ENCODE results near the gene SLC30A1. TPM values are rescaled to one million over a fixed set of nuclear protein-coding genes. Genes with fewer than 3 reads are reported as not detected.

SLC30A1 gene
- total RNA-seq, 2 donors from 2014 or later: 12.5 to 22.0 TPM

DNA sequence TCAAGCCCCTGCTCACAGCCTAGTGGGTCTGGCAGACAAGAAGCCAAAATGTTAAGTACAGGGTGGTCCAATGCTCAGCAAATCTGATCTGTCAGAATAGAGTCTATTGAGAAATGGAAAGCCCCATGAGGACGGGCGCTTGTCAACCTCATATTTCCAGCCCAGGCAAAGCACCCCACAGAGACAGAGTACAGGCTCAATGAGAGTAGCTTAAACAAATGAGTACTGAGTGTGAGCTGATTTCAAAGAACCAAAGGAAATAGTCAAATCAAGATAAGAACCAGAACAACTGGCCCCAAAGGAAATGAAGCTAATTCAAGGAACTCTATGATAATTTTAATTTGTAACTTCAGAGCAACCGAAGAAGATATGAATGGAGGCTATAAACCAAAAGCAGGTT is 44.6 kb upstream of the SLC30A1 start:
- WGBS: 67% methylated on average over 3 of the region's 3 CpGs
- H3K36me3 ChIP-seq: no peaks in the 10 kb centered on the region
- no peaks in the 10 kb centered on the region for H3K9me3 ChIP-seq
- TF ChIP-seq, protein P1, sequence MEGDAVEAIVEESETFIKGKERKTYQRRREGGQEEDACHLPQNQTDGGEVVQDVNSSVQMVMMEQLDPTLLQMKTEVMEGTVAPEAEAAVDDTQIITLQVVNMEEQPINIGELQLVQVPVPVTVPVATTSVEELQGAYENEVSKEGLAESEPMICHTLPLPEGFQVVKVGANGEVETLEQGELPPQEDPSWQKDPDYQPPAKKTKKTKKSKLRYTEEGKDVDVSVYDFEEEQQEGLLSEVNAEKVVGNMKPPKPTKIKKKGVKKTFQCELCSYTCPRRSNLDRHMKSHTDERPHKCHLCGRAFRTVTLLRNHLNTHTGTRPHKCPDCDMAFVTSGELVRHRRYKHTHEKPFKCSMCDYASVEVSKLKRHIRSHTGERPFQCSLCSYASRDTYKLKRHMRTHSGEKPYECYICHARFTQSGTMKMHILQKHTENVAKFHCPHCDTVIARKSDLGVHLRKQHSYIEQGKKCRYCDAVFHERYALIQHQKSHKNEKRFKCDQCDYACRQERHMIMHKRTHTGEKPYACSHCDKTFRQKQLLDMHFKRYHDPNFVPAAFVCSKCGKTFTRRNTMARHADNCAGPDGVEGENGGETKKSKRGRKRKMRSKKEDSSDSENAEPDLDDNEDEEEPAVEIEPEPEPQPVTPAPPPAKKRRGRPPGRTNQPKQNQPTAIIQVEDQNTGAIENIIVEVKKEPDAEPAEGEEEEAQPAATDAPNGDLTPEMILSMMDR (IDR thresholded peaks at IDR 0.05): no peak
- TF ChIP-seq POLR2A (IDR thresholded peaks at IDR 0.05) (no peak), POLR2AphosphoS5 (IDR thresholded peaks at IDR 0.05) (no peak)
- H3K4me3 ChIP-seq: no peak overlapping the region
- intact Hi-C loops (cut with DNase I): no loop called here
- no peak overlapping the region for H3K27ac ChIP-seq
- no peak for DNase-seq (ENCODE audit: low spot score)
- H3K4me1 ChIP-seq (replicated peaks): no peaks in the 10 kb centered on the region
- H3K27me3 ChIP-seq (replicated peaks; ENCODE audit: insufficient read depth): no peaks in the 10 kb centered on the region

DNA sequence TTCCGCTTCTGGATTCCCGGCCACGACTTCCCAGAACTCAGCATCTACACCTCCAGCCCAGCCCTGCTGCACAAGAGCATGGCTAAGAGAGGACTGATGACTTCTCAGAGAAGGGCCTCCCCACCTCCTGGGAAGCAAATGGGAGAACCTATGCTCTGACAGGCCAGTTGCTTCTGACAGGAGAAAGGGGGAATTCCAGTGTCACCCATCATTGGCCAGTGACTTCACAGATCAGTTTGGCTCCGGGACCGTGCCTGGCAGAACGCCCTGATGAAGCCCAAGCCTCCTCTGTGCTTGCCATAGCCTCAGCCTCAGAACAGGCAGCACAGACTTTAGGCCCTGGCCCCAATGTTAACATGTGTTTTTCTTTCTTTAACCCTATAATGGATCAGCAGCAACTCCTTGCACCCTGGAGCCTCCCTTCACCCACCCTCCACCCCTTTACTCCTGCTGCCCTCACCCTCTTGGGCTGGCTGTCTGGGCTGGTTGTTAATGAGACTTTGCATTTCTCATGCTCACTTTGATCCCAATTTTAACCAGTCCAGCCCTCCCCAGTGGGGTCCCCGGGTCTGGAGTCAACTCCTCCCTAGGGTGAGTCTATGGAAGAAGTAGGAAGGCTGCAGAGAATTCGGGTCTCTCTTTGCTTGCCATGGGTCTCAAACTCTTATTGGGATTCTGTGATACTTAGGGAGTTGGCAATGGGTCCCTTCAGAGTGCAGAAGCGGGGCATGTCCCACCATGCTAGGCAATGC is 42.7 kb upstream of the SLC30A1 start:
- H3K4me3 ChIP-seq: no peak overlapping the region
- H3K36me3 ChIP-seq: no peaks in the 10 kb centered on the region
- no peak overlapping the region for H3K27ac ChIP-seq
- H3K27me3 ChIP-seq (replicated peaks; ENCODE audit: insufficient read depth): no peaks in the 10 kb centered on the region
- WGBS: 49% methylated on average over 9 of the region's 9 CpGs
- no peaks in the 10 kb centered on the region for H3K9me3 ChIP-seq
- no peaks in the 10 kb centered on the region for H3K4me1 ChIP-seq (replicated peaks)
- no peak for DNase-seq (ENCODE audit: low spot score)
- intact Hi-C loops (cut with DNase I): no loop called here
- TF ChIP-seq POLR2AphosphoS5 (IDR thresholded peaks at IDR 0.05): no peak
- TF ChIP-seq, protein P1 (IDR thresholded peaks at IDR 0.05): no peak
- no peak for TF ChIP-seq POLR2A (IDR thresholded peaks at IDR 0.05)

DNA sequence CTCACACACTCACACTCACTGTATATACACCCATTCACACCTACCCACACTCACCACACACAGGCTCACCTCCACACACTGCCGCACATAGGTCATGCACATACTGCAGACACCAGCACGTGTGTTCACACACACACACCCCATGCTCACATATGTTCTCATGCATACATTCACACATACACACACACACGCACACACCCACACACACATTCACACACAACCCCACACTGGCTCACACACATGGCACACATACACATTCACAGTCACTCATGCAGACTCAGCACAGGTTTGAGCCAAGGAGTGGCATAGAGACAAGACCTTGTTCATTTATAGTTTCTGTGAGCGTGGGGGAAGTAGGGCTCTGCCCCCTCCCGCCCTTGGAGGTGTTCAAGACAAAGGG is 41.1 kb upstream of the SLC30A1 start:
- H3K4me1 ChIP-seq (replicated peaks): no peaks in the 10 kb centered on the region
- H3K36me3 ChIP-seq: no peaks in the 10 kb centered on the region
- 89% methylated on average over 5 of the region's 5 CpGs for WGBS
- H3K27ac ChIP-seq: no peak overlapping the region
- H3K27me3 ChIP-seq (replicated peaks; ENCODE audit: insufficient read depth): no peaks in the 10 kb centered on the region
- intact Hi-C loops (cut with DNase I): no loop called here
- TF ChIP-seq POLR2A (IDR thresholded peaks at IDR 0.05): no peak
- TF ChIP-seq, protein P1 (IDR thresholded peaks at IDR 0.05): no peak
- TF ChIP-seq POLR2AphosphoS5 (IDR thresholded peaks at IDR 0.05): no peak
- no peak overlapping the region for H3K4me3 ChIP-seq
- no peak for DNase-seq (ENCODE audit: low spot score)
- no peaks in the 10 kb centered on the region for H3K9me3 ChIP-seq

DNA sequence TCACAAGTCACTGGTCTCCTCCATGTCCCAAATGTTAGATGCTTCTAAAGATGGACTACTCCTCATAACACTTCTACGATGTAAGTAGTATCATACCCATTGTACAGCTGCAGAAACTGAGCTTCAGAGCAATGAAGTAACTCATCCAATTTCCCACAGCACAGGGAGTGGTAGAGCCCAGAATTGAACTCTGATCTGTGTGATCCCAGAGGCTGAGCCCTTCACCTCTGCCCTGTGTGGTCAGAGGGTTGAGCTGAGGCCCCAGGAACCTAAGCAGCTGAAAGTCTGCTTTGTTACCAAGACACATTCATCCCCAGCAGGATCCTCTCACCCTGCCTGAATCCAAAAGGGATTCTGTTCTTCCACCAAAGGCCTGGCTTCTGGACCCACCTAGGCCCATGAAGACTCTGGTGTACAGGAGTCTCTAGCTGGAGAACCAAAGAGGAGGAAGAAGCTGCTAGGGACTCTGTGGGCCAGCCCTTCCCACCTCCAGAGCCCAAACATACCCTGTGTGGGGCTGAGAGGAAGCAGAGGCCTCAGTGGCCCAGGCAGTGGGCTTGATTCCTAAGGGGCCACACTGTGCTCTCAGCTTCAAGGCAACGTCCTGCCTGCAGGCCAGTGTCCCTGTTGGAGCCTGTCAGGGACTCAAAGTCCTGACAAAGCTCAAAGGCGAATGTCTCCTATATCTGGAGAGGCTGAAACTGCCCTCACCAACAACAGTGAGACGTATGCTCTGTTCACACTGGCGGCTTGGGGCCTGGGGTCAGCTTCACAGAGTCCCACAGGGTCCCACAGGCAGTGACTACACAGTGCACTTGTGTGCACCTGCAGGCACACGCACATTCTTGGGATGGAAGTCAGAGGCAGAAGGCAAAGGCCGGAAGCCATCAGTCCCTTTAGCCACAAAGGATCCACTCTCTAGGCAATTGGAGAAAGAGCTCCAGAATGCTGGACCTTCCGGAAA is 40.4 kb upstream of the SLC30A1 start:
- intact Hi-C loops (cut with DNase I): loop anchor here (5.0 kb wide), 1 partner anchor 42 kb away; the partner anchor contains the start of gene SLC30A1
- WGBS: 84% methylated on average over 8 of the region's 8 CpGs

DNA sequence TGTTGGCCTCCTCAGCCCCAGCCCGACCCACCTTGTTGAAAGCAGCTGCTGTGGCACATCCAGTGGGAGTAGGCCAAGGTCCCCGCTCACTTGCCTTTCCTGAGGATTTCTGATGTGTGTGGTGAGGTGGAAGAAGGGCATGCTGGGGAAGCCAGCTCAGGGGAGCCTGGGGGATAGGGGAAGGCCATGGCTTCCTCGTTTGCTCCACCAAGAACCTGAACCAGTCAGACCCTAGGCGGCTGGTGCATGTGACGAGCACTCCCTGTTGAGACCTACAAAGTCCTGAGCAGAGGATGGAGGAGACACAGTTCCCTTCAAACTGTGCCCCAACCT is 38.0 kb upstream of the SLC30A1 start:
- H3K9me3 ChIP-seq: no peaks in the 10 kb centered on the region
- H3K4me1 ChIP-seq (replicated peaks): no peaks in the 10 kb centered on the region
- no peaks in the 10 kb centered on the region for H3K27me3 ChIP-seq (replicated peaks; ENCODE audit: insufficient read depth)
- no peaks in the 10 kb centered on the region for H3K36me3 ChIP-seq
- 84% methylated on average over 5 of the region's 5 CpGs for WGBS
- intact Hi-C loops (cut with DNase I): loop anchor here (5.0 kb wide), 1 partner anchor 40 kb away; the partner anchor contains the start of gene SLC30A1
- H3K27ac ChIP-seq: peak overlapping the region; percentile 39 to 42
- TF ChIP-seq, protein P1 (IDR thresholded peaks at IDR 0.05): no peak
- TF ChIP-seq POLR2A (IDR thresholded peaks at IDR 0.05) (no peak), POLR2AphosphoS5 (IDR thresholded peaks at IDR 0.05) (no peak)
- no peak for DNase-seq (ENCODE audit: low spot score)
- no peak overlapping the region for H3K4me3 ChIP-seq

More for the DNA sequence above, 40.4 kb upstream of the SLC30A1 start:
- no peak for TF ChIP-seq POLR2AphosphoS5 (IDR thresholded peaks at IDR 0.05)
- no peaks in the 10 kb centered on the region for H3K4me1 ChIP-seq (replicated peaks)
- DNase-seq (ENCODE audit: low spot score): no peak
- no peaks in the 10 kb centered on the region for H3K36me3 ChIP-seq
- H3K27ac ChIP-seq: no peak overlapping the region
- H3K27me3 ChIP-seq (replicated peaks; ENCODE audit: insufficient read depth): no peaks in the 10 kb centered on the region
- H3K4me3 ChIP-seq: no peak overlapping the region
- no peaks in the 10 kb centered on the region for H3K9me3 ChIP-seq
